HCEC 1CT (cell line): ENCODE data around the gene CACNA1H.
"Not testable (repeated sequence)": the region's sequence is repeated elsewhere in the genome, so short reads cannot be mapped to it uniquely, and the experiment has no call there.

Experiments used
- DNase-seq: peaks from one replicate; pipeline ENCODE4 v3.0.0-alpha.2; 2017

Gene CACNA1H

DNA sequence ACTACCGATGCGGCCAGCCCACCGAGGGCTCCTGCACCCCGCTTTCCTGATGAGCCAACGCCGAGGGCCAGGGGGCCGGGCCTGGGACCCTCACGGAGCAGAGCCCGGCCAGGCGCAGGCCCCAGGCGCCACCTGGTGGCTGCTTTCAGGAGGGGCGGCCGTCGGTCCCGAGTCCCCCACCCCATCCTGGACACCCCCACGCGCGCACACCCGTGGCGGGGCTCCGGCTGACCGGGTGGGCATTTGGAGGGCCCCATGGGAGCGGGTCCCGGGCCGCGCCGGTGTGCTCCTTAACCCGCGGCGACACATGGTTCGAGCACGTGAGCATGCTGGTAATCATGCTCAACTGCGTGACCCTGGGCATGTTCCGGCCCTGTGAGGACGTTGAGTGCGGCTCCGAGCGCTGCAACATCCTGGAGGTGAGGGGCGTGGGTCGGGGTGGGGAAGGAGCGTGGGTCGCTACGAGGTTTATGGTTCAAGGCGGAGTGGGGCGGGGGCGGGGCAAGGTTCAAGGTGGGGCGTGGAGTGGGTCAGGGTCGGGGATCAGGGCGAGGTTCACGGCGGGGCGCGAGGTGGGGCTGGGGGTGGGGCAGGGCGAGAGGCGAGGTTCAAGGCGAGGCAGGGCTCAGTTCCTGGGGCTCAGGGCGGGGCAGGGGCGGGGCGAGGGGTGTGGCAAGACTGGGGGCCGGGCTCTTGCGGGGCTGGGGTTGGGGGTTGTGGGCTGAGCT lies 41.9 kb downstream of the CACNA1H start:
- no peak for DNase-seq

DNA sequence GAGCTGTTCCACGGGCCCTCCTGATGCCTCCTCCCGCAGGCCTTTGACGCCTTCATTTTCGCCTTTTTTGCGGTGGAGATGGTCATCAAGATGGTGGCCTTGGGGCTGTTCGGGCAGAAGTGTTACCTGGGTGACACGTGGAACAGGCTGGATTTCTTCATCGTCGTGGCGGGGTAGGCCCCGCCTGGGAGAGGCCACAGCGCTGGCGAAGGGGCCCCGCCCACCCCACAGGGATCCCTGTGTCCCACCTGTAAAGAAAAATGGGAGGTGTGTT lies 42.4 kb downstream of the CACNA1H start:
- no peak for DNase-seq

DNA sequence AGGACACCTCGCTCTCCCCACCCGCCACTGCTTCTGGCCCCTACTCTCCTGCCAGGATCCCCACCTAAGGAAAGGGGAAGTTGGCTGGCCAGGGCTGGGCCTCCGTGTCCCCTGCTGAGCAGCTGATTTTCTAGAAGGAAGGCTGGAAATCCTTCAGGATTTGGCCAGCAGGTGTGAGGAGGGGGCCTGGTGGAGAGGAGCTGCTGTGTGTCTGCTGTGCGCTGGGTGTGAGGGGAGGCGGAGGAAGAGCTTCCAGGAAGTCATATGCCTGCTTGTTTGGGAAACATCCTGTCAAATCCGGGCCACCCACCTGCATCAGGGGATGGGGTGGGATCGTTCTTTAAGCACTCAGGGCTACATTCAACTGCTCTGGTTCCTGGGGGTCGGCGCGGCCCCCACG lies 43.6 kb downstream of the CACNA1H start:
- no peak for DNase-seq

DNA sequence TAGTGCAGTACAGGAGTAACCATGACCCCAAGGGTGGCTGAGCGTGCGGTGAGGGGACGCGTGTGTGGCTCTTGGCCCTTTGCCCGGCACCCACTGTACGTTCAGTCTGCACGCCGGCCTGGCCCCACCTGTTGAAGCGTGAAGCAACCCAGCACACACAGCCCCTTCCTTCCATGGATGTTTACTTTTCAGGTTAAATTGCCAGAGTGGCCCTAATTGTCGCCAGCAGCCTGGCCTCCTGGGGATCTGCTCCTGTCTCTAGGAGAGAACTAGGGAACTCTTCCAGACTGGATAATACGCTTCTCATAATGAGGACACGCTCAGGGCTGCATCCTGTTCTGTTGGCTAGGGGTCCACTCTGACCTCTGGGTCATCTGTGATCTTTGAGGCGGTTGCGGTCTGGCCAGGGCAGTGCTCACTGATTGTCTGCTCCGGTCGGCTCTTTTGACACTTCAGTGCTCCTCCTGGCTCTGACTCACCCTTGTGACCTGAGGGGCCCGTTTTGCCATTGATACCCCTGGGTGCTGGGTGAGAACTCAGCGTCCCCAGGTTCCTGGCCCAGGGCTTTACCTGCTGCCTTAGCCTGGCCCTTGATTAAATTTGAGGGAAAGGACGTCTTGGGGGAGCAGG lies 44.4 kb downstream of the CACNA1H start:
- no peak for DNase-seq

DNA sequence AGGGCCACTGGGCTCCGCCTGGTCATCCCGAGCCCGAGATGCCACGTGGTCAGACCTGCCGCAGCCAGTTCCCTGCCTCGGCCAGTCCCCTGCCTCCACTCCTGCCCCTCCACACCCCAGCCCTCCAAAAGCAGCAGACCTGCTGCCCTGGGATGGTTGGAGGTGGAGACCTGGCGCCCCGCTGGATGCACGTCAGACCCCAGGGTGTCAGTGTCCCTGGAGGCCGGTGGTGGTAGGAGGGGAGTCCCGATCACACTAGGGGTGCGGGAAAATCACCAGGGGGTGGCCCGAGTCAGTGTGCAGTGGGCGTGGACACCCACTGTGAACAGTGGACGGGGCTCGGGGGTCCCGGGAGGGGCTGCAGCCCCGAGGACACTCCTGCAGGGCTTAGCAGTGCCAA lies 45.3 kb downstream of the CACNA1H start:
- no peak for DNase-seq

DNA sequence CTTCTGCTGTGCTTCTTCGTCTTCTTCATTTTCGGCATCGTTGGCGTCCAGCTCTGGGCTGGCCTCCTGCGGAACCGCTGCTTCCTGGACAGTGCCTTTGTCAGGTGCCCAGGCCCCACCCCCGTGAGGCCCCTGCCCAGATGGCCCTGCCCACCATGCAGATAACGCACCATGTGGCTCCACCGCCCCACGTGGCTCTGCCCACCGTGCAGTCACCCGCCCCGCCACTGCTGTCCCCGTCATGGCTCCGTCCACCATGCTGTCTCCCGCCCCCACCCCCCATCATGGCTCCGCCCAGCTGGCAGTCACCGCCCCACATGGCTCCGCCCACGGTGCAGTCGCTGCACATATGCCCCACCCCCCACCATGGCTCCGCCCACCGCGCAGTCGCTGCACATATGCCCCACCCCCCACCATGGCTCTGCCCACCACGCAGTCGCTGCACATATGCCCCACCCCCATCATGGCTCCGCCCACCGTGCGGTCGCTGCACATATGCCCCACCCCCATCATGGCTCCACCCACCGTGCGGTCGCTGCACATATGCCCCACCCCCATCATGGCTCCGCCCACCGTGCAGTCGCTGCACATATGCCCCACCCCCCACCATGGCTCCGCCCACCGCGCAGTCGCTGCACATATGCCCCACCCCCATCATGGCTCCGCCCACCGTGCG lies 45.9 kb downstream of the CACNA1H start:
- not testable (repeated sequence) for DNase-seq

DNA sequence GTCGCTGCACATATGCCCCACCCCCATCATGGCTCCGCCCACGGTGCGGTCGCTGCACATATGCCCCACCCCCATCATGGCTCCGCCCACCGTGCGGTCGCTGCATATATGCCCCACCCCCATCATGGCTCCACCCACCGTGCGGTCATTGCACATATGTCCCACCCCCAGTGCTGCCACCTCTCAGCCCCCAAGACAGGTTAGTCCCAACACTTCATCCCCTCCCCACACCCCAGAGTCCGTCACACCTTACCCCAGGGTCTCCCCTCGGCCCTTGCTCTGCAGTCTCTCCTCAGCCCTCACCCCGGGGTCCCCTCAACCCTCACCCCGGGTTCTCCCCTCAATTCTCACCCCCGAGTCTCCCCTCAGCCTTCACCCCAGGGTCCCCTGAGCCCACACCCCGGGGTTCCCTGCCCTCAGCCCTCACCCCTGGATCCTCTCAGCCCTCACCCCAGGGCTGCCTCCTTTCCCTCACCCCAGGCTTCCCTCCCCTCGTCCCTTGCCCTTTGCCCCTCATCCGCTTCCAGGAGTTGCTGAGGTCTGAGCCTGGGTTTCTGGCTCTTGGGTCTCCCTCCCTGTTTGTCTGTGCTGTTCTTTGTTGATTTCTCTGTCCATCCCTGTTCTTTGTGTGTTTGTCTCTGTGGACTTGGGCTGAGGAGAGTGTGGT lies 46.6 kb downstream of the CACNA1H start:
- no peak for DNase-seq

DNA sequence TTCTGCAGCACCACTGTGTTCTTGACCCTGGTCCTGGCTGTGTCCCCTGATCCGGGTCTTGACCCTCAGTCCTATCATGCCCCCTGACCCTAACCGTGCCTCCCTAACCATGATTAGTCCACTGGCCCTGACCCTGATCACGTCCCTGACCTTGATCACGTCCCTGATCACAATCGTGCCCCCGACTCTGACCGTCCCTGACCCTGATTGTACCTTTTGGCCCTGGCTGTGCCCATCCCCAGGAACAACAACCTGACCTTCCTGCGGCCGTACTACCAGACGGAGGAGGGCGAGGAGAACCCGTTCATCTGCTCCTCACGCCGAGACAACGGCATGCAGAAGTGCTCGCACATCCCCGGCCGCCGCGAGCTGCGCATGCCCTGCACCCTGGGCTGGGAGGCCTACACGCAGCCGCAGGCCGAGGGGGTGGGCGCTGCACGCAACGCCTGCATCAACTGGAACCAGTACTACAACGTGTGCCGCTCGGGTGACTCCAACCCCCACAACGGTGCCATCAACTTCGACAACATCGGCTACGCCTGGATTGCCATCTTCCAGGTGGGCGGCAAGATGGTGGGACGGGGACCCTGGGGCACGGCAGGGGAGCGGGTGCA lies 47.2 kb downstream of the CACNA1H start:
- no peak for DNase-seq

DNA sequence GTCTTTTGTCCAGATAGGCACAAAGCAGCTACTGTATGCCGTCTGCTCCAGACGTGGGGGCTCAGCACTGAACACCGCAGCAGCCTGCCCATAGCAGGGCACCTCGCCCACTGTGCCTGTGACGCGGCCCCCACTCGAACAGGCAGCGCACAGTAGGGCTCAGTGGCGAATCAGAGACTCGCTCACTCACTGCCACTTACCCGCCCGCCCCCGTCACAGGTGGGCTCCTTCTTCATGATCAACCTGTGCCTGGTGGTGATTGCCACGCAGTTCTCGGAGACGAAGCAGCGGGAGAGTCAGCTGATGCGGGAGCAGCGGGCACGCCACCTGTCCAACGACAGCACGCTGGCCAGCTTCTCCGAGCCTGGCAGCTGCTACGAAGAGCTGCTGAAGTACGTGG lies 48.5 kb downstream of the CACNA1H start:
- no peak for DNase-seq

DNA sequence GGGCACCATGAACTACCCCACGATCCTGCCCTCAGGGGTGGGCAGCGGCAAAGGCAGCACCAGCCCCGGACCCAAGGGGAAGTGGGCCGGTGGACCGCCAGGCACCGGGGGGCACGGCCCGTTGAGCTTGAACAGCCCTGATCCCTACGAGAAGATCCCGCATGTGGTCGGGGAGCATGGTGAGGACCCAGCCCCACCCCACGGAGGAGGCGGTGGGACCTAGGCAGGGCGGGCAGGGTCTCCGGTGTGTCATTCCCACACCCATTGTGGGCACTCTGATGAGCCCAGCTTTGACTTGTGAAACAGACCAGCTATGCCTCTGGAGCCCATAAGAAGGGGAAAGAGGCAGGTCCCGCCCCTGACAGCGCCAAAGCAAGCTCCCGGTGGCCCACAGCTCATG lies 49.4 kb downstream of the CACNA1H start:
- no peak for DNase-seq

DNA sequence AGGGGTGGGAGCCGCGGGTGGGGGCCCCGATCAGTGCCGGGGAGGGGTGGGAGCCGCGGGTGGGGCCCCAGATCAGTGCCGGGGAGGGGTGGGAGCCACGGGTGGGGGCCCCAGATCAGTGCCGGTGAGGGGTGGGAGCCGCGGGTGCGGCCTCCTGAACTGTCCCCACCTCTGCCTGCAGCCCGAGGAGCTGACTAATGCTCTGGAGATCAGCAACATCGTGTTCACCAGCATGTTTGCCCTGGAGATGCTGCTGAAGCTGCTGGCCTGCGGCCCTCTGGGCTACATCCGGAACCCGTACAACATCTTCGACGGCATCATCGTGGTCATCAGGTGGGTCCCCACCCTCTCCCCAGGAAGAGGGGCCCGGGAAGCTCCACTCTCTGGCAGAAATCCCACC lies 52.0 kb downstream of the CACNA1H start:
- DNase-seq = no peak

DNA sequence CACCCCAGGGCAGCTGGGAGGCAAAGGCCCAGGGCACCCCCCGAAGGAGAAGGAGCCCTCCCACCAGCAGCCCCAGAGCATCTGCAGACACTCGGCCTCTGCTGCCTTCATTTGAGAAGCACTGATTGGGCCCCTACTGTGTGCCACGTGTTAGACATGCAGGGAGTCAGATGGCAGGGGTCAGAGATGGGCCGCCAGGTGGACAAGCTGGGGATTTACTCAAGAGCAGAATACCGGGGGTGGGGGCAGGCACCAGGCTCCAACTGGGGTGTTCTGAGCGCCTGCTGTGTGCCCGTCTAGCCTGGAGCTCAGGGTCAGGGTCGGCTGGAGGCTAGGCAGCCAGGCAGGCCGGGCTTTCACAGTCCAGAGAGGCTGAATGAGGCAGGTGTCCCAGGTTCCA lies 53.4 kb downstream of the CACNA1H start:
- DNase-seq = no peak

DNA sequence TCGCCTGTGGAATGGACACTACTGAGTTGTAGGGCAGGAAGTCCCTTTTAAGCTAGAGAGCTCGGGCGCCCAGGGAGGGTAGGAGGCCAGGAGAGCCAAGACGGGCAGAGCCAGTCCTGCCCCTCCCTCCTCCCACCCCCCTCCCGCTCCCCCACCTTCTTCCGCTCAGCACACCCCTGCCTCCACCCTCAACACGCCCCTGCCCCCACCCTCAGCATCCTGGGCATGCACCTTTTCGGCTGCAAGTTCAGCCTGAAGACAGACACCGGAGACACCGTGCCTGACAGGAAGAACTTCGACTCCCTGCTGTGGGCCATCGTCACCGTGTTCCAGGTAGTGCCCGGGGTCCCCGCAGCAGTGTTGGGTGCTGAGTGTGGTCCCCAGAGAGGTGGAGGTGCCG lies 53.9 kb downstream of the CACNA1H start:
- DNase-seq = no peak

DNA sequence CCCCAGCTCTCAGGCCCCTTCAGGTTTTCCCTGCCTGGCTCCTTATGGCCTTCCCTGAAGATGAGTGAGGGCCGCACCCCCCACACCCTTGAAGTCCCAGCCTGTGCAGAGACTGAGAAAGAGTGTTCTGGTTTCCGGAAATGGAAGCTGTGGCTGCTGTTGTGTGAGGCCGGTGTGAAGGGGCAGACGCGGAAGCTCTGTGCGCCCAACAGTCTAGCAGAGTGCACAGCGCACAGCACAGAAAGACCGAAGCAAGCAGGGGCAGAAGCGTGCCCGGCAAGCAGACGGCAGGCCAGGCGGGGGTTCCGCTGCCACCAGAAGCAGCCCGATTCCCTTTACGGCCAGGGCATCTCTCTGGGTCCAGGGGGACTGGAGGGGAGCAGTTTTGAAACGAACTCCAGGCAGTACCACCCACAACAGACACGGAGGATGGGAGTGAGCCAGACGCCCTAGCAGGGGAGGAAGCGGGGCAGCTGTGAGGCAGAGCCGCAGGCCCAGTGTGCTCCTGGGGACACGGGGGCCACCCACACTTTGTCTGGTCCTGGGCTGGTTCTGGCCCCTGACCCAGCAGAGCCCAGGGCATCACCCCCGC lies 55.4 kb downstream of the CACNA1H start:
- DNase-seq = no peak

DNA sequence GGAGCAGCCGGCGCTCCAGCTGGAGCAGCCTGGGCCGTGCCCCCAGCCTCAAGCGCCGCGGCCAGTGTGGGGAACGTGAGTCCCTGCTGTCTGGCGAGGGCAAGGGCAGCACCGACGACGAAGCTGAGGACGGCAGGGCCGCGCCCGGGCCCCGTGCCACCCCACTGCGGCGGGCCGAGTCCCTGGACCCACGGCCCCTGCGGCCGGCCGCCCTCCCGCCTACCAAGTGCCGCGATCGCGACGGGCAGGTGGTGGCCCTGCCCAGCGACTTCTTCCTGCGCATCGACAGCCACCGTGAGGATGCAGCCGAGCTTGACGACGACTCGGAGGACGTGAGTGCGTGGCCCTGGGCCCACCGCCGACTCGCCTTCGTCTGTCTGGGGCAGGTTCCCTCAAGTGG lies 56.2 kb downstream of the CACNA1H start:
- no peak for DNase-seq

DNA sequence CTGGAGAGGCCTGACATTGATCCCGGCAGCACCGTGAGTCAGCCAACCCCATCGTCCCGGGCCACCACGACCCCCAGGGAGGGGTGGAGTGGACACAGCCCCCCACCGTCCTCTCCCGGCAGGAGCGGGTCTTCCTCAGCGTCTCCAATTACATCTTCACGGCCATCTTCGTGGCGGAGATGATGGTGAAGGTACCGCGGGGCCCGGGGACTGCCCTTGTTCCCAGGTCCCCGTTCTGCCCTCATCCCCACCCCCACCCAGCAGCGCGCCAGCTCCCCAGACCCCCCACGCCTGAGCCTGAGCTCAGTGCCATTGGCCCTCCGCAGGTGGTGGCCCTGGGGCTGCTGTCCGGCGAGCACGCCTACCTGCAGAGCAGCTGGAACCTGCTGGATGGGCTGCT lies 57.6 kb downstream of the CACNA1H start:
- no peak for DNase-seq

DNA sequence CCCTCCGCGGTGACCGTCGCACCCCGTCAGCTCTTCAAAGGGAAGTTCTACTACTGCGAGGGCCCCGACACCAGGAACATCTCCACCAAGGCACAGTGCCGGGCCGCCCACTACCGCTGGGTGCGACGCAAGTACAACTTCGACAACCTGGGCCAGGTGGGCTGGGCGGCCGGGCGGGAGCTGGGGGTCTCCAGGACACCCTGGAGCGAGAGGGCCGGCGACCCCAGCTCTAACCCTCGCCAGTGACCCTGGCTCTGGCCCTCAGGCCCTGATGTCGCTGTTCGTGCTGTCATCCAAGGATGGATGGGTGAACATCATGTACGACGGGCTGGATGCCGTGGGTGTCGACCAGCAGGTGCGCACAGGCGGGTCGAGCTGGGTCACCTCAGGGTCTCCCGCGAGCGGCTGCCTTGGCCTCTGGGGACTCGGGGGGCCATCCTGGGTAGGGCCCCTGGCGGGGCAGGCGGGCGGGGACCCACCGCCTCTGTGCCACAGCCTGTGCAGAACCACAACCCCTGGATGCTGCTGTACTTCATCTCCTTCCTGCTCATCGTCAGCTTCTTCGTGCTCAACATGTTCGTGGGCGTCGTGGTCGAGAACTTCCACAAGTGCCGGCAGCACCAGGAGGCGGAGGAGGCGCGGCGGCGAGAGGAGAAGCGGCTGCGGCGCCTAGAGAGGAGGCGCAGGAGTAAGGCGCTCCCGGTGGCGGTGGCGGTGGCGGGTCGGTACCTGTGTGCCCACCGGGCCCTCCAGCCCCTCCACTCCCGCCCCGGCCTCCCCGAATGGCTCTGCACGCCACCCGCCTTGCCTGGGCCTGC lies 58.8 kb downstream of the CACNA1H start:
- DNase-seq = no peak

DNA sequence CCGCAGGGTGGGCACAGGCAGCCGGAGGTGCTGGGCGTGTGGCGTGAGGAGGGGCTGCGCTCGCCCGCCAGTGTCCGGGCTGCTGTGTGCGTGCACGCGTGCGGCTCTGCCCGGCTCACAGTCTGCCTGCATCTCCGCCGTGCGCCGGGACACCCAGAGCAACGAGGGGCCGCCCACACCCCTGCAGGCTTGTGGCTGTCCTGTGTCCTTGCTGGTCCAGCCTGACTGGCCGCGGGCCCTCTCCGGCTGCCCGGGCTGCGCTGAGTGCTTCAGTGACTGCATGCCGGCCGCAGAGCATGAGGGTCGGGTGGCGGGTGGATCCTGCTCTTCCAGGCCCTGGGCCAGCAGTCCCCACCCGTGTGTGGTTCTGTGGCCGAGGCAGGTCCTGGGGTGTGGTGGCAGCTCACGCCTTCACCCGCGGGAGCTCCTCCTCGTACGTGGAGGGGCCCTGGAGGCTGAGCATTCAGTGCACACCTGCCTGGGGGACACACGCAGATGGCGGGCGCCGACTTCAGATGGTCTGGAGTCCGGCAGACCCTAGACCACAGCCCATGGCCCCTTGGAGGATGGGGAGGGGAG lies 59.8 kb downstream of the CACNA1H start:
- no peak for DNase-seq

DNA sequence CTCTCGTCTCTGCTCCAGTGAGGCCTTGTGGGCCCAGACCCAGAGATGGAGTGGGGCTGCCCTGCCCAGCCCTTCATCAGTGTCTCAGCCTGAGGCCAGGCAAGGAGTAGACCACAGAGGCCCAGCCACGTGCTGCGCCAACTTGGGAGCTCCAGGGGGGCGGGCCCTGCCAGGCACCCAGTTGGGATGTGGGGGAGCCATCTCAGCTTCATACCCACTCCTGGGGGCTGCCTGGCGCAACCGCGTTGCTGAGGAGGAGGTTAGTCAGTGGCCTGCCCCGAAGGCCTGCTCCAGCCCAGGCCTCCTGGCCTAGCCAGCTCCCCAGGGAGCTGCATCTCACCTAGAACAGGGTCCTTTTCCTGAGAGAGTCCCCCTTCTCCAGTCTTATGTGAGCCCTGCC lies 60.3 kb downstream of the CACNA1H start:
- no peak for DNase-seq

DNA sequence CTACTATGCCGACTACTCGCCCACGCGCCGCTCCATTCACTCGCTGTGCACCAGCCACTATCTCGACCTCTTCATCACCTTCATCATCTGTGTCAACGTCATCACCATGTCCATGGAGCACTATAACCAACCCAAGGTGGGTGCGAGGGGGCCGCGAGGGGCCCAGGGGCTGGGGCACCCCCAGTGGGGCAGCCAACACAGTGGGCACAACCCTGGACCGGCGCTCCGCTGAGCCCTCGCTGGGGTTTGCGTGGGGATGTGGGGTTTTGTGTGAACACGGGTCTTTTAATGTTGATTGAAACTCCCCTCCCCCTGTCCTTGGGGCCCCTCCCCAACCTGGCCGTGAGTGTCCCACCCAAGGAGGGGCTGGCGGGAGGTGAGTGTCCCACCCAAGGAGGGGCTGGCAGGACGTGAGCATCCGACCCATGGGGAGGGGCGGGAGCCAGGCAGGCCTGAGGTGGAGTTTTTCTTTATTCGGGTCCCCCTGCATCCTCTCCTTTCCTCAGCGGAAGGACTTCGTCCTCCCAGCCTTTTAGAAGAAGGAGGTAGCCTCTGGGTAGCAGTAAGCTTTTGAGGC lies 61.0 kb downstream of the CACNA1H start:
- DNase-seq = no peak

DNA sequence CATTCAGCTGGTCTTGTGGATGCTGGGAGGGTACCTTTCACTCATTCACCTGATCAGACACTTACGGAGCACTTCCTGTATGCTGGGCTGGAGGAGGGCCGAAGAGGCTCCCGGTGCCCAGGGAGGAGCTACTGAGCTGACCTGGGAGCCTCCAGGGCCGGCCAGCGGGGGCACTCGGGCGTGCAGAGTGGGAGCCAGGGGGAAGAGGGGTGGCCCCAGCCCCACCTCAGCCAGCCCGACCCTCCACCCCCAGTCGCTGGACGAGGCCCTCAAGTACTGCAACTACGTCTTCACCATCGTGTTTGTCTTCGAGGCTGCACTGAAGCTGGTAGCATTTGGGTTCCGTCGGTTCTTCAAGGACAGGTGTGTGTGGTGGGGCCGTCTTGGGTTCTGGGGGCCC lies 61.8 kb downstream of the CACNA1H start:
- no peak for DNase-seq
